ENCODE results near the gene UGT1A8.
"Not testable (repeated sequence)": the region's sequence is repeated elsewhere in the genome, so short reads cannot be mapped to it uniquely, and the experiment has no call there.

Gene UGT1A8

DNA sequence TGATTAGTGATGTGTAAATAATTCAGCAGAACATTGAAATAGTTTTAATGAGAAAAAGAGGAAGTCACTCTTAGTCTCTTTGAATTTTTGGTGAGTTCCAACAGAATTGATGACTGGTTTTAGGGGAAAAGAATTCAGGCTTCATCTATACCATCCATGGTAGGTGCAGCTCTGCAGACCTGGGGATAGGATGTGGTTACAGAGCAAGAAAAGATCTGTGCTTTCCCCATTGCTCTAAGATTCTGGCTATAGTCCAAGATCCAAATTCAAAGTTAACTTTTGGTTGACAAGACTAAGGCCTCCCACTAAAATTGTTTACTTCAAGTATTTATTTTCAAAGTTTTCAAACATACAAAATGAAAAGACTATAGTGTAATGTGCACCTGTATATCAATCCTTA, 22.4 kb downstream of the UGT1A8 start:
- DNase-seq (ENCODE audit: low read depth in 2 of 2): no peak

DNA sequence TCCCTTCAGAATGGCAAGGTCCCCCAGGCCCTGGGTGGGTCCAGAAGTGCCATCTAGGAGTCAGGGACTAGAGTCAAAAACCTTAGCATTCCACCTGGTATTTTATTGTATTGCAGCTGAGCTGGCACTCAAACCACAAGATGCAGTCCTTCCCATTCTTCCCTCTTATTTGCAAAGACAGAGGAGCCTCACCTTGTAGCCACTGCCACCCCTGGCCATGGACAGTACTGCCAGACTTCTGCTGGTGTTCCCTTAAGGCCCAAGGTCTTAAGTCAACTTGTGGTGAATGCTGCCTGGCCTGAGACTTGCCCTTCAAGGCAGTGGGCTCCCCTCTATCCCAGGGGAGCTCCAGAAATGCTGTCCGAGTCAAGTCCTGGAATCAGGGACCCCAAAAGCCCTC, 25.7 kb downstream of the UGT1A8 start:
- DNase-seq (ENCODE audit: low read depth in 2 of 2): no peak

DNA sequence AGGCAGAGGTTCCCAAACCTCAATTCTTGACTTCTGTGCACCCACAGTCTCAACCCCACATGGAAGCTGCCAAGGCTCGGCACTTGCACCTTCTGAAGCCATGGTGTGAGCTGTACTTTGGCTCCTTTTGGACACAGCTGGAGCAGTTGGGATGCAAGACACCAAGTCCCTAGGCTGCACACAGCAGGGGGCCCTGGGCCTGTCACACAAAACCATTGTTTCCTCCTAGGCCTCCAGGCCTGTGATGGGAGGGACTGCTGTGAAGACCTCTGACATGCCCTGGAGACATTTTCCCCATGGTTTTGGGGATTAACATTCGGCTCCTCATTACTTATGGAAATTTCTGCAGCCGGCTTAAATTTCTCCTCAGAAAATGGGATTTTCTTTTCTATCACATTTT, 28.6 kb downstream of the UGT1A8 start:
- DNase-seq (ENCODE audit: low read depth in 2 of 2): not testable (repeated sequence)

DNA sequence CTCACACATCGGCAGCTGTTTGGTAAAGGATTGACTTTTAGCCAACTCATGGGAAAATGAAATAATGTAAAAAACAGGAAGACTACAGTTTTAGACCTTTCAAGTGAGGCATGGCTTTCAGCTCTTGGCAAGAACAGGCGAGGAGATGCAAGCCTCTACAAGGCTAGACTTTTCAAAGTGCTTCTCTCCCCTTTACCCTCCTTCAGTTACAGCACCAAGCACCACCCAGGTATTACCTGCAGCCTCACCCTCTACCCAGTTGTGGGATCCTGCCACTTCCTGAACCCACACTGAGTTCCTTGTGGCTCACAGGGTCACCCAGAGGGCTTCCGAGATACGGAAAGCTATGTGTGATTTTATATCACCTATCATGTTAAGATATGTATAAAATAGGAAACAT, 33.5 kb downstream of the UGT1A8 start:
- DNase-seq (ENCODE audit: low read depth in 2 of 2): no peak

DNA sequence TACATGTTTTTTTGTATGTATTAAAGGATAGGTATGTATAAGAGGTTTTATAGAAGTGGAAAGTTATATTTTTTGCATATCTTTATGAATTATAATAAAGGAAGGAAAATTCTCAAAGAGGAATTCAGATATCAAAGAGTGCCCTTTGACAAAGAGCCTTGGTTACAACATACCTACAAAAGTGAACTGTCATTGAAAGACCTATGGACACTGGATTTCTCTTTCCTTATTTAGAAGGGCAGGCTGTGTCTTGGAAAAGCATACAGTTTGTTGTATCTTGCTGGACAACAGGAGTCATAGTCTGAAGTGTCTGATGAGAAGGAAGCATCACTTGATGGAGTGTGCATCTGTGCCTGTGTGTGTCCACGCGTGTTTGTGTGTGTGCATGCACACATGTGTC, 34.0 kb downstream of the UGT1A8 start:
- DNase-seq (ENCODE audit: low read depth in 2 of 2): no peak

DNA sequence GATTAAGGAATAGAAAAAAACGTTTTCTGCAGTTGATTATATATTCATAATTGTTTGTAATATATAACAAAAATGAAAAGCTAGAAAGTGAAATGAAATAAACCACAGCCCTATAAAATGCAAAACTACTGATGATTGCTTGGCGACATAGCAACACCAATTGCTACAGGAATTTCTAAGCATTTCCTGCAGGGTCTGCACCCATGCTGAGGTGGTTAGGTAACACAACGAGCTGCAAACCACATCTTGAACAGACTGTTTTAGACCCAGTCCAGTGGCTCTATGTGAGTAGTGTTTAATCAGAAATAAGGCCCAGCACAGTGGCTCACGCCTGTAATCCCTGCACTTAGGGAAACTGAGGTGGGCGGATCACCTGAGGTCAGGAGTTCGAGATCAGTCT, 37.1 kb downstream of the UGT1A8 start:
- no peak for DNase-seq (ENCODE audit: low read depth in 2 of 2)

DNA sequence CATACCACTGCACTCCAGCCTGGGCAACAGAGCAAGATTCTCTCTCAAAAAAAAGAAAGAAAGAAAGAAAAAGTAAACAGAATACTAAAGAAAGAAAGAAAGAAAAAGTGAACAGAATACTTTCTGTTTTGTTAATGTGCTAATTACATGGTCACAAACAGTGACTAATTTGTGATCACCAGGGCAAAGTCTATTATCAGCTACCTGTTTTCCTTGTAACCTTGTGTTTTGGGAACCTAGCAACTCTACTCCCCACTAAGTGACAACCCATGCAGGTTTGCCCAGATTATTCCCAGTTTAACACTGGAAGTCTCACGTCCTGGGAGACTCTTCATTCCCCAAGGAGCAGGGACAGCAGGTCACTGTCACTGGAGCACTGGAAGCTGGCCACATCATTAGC, 37.6 kb downstream of the UGT1A8 start:
- no peak for DNase-seq (ENCODE audit: low read depth in 2 of 2)

DNA sequence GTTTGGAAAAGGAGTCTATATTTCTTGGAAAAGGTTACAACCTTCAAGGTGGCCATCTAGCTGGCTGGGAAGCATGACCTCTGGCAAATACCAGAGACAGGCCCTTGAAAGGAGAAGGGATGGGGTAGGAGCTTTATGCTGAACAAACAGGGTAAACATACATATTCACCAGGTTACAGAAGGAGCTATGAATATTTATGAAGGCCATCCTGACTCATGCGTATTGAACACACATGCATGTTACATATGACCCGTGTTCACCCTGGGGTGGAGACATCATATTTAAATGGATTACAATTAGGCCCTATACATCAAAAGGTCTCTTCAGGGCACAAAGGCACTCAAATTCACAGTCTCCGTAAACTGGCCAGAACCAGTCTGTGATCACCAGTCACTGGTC, 38.5 kb downstream of the UGT1A8 start:
- DNase-seq (ENCODE audit: low read depth in 2 of 2): not testable (repeated sequence)

DNA sequence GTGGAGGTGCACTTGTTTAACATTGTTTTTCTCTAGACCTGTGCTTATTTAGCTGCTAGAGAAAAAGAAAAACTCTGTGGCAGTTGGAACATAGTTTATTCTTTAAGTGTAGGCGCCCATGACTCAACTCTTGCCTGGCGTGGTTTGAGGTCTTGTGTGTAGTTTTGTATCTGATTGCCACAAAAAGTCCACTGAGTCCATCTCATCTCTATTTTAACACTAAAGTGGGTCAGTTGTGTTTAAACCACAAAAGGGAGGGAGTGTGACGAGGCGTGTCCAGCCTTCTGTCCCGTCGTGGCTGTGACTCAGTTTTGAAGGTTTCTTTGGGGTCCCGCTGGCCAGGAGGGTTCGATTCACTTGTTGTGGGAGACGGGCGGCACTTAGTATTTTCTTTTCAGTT, 39.0 kb downstream of the UGT1A8 start:
- no peak for DNase-seq (ENCODE audit: low read depth in 2 of 2)

DNA sequence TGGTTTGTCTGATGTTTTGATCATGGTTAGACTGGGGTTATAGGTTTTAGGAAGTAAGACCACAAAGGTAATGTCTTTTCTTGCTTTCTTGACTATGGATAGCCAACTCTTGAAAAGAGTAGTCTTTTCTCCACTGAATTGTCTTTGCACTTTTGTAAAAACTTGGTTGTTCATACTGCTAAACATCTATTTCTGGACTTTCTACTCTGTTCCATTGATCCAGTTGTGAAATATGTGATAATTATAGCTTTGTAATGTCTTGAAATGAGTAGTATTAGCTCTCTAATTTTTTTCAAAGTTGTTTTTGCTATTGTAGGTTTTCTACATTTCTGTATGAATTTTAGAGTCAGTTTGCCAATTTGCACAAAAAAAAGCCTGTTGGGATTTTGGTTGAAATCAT, 41.2 kb downstream of the UGT1A8 start:
- DNase-seq (ENCODE audit: low read depth in 2 of 2): no peak

DNA sequence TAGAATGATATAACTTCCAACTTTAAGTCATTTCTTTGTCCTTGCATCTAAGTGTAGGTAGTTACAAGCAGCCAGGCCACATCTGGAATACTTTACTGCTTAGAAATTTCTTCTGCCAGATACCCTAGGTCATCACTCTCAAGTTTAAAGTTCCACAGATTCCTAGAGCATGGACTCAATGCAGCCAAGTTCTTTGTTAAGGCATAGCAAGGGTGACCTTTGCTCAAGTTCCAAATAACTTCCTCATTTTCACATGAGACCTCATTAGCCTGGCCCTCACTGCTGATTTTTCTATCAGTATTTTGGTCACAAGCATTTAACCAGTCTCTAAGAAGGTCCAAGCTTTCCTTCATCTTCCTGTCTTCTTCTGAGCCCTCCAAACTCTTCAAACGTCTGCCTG, 46.5 kb downstream of the UGT1A8 start:
- DNase-seq (ENCODE audit: low read depth in 2 of 2): no peak

DNA sequence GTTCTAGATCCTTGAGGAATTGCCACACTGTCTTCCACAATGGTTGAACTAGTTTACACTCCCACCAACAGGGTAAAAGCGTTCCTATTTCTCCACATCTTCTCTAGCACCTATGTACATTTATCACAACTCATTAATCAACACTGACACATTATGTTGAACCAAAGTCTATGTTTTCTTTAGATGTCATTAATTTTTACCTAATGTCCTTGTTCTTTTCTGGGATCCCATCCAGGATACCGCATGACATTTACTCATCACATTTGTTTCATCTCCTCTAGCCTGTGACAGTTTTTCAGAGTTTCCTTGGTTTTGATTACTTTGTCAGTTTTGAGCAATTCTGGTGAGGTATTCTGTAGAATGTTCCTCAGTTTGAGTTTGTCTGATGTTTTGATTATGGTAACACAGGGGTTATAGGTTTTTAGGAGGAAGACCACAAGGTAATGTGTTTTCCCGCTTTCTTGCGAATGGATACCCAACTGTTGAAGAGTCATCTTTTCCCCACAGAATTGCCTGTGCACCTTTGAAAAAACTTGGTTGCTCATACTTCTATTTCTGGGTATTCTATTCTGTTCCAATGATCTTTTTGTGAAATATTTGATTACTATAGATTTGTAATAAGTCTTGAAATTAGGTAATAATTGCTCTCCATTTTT, 51.3 kb downstream of the UGT1A8 start:
- DNase-seq (ENCODE audit: low read depth in 2 of 2): no peak

DNA sequence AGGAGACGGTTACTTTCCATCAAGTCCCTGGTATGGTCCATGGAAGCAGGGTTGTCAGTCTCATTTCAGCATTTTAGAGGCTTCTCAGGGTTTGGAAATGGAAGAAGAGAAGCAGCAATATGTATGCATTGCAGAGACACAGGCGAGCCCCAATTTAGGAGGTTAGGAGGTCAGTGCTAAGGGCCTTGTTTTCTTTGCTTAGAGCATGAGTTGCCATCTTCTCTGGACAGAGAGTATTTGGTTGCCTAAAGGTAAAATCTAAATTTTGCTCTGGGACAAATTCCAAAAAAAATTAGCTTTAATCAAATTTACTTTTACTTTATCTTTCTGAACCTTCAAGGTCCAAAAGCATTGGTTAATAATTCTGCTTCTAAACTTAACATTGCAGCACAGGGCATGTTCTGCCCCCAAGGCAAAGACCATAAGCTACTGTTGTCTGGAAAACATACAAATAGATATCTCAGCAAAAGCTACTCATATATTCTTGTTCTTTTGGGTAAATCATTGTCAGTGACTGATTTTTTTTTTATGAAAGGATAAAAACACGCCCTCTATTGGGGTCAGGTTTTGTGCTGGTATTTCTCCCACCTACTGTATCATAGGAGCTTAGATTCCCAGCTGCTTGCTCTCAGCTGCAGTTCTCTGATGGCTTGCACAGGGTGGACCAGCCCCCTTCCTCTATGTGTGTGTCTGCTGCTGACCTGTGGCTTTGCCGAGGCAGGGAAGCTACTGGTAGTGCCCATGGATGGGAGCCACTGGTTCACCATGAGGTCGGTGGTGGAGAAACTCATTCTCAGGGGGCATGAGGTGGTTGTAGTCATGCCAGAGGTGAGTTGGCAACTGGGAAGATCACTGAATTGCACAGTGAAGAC, 54.1 kb downstream of the UGT1A8 start, which contains the start of gene UGT1A9:
Gene UGT1A9, plus strand, starts transcription at position 609 of the 872 bp plus-strand sequence. Its CDS starts 37 bp downstream, at position 646.
- no peak for DNase-seq (ENCODE audit: low read depth in 2 of 2)

DNA sequence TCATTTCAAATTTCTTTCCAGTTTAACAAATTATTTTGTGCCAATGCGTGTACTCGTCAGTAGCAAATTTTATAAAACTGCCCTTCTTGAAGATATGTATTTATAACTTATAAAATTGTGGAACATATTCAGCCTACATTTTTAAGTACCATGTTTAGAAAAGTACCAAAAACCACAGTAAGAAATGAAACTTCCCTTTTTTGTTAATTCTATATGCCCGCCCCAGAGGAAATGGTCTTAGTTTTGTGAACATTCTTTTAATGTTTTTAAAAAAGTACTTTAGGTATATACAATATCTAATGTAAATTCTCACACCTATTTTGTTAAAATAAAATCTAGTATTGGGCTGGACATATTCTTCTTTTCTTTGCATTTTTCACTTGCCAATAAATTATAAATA, 55.5 kb downstream of the UGT1A8 start:
- no peak for DNase-seq (ENCODE audit: low read depth in 2 of 2)

DNA sequence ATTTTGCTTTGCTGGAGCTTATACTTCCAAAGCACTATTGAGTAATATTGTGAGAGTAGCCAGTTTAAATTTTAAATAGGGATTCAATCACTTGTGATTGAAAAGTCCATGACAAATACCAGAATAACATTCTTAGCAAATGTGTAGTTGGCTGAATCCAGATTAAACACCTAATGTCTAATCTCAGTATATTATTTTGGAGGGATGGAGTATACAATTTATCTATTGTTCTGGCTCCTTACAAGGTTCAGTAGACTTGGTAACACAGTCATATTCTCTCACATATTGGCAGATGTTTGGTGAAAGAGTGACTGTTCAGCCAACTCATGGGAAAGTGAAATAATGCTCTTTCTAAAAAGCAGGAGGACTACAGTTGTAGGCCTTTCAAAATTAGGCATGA, 56.5 kb downstream of the UGT1A8 start:
- no peak for DNase-seq (ENCODE audit: low read depth in 2 of 2)

DNA sequence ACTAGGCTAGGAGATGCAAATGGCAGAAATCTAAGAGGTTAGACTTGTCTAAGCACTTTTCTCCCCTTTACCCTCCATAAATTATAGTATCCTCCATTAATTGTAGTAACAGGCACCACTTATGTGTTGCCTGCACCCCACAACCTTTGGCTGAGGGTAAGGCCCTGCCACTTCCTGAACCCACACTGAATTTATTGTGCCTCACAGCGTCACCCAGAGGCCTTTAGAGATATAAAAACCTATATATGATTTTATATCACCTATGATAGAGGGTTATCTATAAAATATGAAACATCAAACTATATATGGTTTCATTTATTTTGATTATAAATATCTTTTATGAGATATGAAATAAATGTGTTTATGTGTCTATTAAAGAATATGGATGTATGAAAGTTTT, 56.9 kb downstream of the UGT1A8 start:
- DNase-seq (ENCODE audit: low read depth in 2 of 2): no peak

DNA sequence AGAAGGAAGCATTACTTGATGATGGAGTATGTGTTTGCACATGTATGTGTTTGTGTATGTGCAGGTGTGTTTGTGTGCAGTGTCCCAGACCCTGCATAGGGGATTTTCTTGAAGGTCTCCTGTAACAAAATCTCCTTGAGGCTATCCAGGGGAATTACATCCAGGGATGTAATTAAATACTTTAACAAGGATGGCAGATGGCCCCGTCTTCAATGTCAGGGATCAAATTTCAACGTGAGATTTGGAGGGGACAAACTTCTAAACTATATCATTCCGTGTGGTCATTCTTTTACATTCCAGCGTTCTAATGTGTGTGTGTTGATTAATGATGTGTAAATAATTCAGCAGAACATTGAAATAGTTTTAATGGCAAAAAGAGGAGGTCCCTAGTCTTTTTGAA, 57.6 kb downstream of the UGT1A8 start:
- no peak for DNase-seq (ENCODE audit: low read depth in 2 of 2)

DNA sequence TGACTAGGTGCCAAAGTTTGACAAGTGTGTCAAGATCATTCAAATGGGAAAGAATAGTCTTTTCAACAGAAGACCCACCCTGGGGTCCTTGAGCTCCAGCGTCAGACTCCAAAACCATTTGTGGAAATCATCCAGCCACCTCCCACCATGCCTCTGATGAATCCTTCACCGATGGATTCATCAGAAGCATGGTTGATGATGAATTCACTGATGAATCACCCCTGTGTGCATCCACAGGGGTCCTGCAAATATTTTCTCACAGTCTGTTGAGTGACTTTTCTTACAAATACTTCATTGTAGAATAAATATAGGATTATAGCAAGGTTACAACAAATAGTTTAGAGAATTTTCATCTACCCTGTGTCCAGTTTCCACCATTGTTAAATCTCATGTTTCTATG, 58.6 kb downstream of the UGT1A8 start:
- no peak for DNase-seq (ENCODE audit: low read depth in 2 of 2)

DNA sequence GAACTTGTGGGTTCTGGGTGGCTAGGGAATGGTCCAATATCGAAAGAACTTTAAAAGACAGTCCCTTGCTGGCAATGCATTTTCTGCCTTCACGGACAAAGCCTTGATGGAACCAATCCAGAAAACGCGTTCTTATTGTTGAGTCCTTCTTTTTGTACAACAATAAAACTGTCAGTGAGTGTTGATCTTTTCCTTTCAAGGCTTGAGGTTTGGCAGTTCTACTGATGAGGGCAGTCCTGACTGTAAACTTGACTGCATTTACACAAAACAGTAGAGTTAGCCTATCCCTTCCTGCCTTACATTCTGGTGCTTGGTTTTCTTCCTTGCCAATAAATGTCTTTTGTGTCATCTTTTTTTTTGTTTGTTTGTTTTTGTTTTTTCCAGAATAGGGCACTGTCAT, 61.8 kb downstream of the UGT1A8 start:
- no peak for DNase-seq (ENCODE audit: low read depth in 2 of 2)

DNA sequence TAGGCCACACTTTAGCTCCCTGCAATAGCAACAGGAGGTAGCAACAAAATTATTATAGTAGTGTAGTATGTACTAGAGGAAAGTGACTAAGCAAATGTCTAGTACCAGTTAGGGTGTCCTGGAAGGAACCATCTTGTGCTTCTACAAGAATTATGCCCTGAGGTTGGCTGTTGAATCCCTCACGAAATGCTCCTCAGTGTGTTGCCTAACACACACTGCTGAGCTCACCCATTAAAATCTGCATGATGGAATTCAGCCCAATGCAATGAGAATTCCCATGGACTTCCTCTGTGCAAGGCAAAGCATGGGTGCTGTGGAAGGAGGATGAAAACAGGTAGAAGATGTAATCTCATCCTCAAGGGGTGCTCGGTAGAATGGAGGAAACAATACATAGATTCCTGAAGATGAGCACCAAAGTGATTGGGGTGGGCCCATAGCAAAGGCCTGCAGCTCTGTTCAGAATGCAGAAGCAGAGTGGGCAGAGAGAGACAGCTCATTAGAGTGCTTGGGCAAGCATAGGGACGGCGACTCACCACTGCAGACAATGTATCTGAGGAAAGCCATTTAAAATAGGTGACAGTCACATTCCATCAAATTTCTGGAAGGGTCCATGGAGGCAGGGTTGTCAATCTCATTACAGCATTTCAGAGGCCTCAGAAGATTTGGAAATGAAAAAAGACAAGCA, 63.1 kb downstream of the UGT1A8 start:
- DNase-seq (ENCODE audit: low read depth in 2 of 2): no peak

DNA sequence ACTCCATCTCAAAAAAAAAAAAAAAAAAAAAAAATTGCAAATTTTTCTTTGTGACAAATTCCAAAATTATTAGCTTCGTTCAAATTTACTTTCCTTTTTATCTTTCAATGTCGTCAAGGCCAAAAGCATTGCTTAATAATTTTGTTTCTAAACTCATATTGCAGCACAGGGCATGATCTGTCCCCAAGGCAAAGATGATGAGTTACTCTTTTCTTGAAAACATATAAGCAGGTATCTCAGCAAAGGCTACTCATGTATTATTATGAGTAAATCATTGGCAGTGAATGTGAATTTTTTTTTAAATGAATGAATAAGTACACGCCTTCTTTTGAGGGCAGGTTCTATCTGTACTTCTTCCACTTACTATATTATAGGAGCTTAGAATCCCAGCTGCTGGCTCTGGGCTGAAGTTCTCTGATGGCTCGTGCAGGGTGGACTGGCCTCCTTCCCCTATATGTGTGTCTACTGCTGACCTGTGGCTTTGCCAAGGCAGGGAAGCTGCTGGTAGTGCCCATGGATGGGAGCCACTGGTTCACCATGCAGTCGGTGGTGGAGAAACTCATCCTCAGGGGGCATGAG, 64.2 kb downstream of the UGT1A8 start, which contains the start of gene UGT1A7:
Gene UGT1A7, plus strand, starts transcription at position 381 of the 579 bp plus-strand sequence. Its CDS starts 37 bp downstream, at position 418.
- no peak for DNase-seq (ENCODE audit: low read depth in 2 of 2)

DNA sequence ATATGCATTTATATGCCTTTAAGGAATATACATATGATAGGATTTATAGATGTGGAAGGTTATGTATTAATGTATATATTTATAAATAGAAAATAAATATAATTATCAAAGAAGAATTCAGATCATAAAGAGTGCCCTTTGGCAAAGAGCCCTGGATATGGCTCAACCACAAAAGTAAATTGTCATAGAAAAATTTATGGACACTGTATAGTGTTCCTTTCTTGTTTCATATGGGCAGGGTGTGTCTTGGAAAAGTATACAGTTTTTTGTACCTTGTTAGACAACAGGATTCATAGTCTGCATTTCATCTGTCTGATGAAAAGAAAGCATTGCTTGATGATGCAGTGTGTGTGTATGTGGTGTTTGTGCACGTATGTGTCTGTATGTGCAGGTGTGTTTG, 67.2 kb downstream of the UGT1A8 start:
- DNase-seq (ENCODE audit: low read depth in 2 of 2): no peak

All from stimulated activated CD4-positive, alpha-beta T cell treated with anti-CD3 and anti-CD28 coated beads, Interleukin-1b, Interleukin-23, amount 100 ng/mL, for 1 hour (primary cell).